Activated CD8-positive, alpha-beta memory T cell treated with anti-CD3 and anti-CD28 coated beads for 36 hours (primary cell): ENCODE data around the gene MEX3B. TPM values are rescaled to one million over a fixed set of nuclear protein-coding genes. Genes with fewer than 3 reads are reported as not detected.

Source experiments
- CTCF ChIA-PET: fragments of 350-600 bp; sonication (Branson Sonifier 250); formaldehyde crosslinking; loops from one replicate; lab custom pipeline; 2021; ENCODE audit warnings: antibody characterized with exemption; lab: Charles Lee
- POLR2A ChIA-PET: fragments of 350-600 bp; sonication (Branson Sonifier 250); formaldehyde crosslinking; loops from one replicate; lab custom pipeline; 2021; ENCODE audit warnings: antibody characterized with exemption; lab: Charles Lee
- total RNA-seq, 2 experiments: library from RNA; stranded (reverse); gene quantifications; one replicate each; pipeline ENCODE4 v1.2.3, GENCODE V29; 2021

The MEX3B gene
- under 1 TPM; 0.51 to 0.52 TPM for total RNA-seq

- POLR2A ChIA-PET, result interaction anchor here (0.6 kb wide), 1 partner anchor 1885 kb away, joined by 3 read pairs; no protein-coding TSS in a partner anchor
- CTCF ChIA-PET, result no interaction called here
These were observed at the start of gene MEX3B for GRCh38 chr15:82045892-82046665. TSS of gene MEX3B (minus strand) at chr15:82046018. CDS start at chr15:82045705, 313 bp downstream.

GRCh38 chr15:82093774-82094211, 48.0 kb upstream of the MEX3B start:
- ChIA-PET POLR2A (no interaction called here), CTCF (no interaction called here)

- ChIA-PET POLR2A (no interaction called here), CTCF (no interaction called here)
These were observed 47.5 kb upstream of the MEX3B start for GRCh38 chr15:82093325-82093724.

- ChIA-PET CTCF (no interaction called here), POLR2A (no interaction called here)
These were observed 45.9 kb upstream of the MEX3B start for GRCh38 chr15:82091636-82092140.

- POLR2A ChIA-PET, result no interaction called here
- CTCF ChIA-PET, result no interaction called here
These were observed 40.6 kb upstream of the MEX3B start for GRCh38 chr15:82086243-82086995.

- ChIA-PET POLR2A (no interaction called here), CTCF (no interaction called here)
These were observed 36.3 kb upstream of the MEX3B start for GRCh38 chr15:82081914-82082762.

GRCh38 chr15:82080774-82081173, 35.0 kb upstream of the MEX3B start:
- CTCF ChIA-PET, result no interaction called here
- POLR2A ChIA-PET, result no interaction called here

- CTCF ChIA-PET, result no interaction called here
- POLR2A ChIA-PET, result no interaction called here
These were observed 33.9 kb upstream of the MEX3B start for GRCh38 chr15:82079736-82080135.

- CTCF ChIA-PET, result no interaction called here
- POLR2A ChIA-PET, result no interaction called here
These were observed 28.8 kb upstream of the MEX3B start for GRCh38 chr15:82074610-82075009.

GRCh38 chr15:82072926-82073537, 27.2 kb upstream of the MEX3B start:
- CTCF ChIA-PET, result no interaction called here
- POLR2A ChIA-PET, result no interaction called here

- ChIA-PET CTCF (no interaction called here), POLR2A (no interaction called here)
These were observed 20.6 kb upstream of the MEX3B start for GRCh38 chr15:82066455-82066854.

- ChIA-PET POLR2A (no interaction called here), CTCF (no interaction called here)
These were observed 19.0 kb upstream of the MEX3B start for GRCh38 chr15:82064824-82065223.

GRCh38 chr15:82062479-82063454, 16.9 kb upstream of the MEX3B start:
- CTCF ChIA-PET, result no interaction called here
- POLR2A ChIA-PET, result no interaction called here

- POLR2A ChIA-PET, result no interaction called here
These were observed 15.0 kb upstream of the MEX3B start for GRCh38 chr15:82060817-82061216.

GRCh38 chr15:82058517-82059204, 12.8 kb upstream of the MEX3B start:
- CTCF ChIA-PET, result no interaction called here
- POLR2A ChIA-PET, result no interaction called here

More at GRCh38 chr15:82060817-82061216, 15.0 kb upstream of the MEX3B start:
- CTCF ChIA-PET, result no interaction called here

GRCh38 chr15:82058026-82058425, 12.2 kb upstream of the MEX3B start:
- CTCF ChIA-PET, result no interaction called here
- POLR2A ChIA-PET, result no interaction called here

GRCh38 chr15:82056958-82057823, 11.4 kb upstream of the MEX3B start:
- POLR2A ChIA-PET, result no interaction called here
- CTCF ChIA-PET, result no interaction called here
